Measurements from ENCODE around the gene TROAP.

GRCh38 chr12:49328816-49329215 lies 5.8 kb downstream of the TROAP start:
- TF ChIP-seq GATA3 (IDR thresholded peaks at IDR 0.05; ENCODE audit: low read depth, low read length) (no peak), GATA2 (IDR thresholded peaks at IDR 0.05; ENCODE audit: low read depth, low read length) (no peak)
